HG03064 (cell line): ENCODE results near the gene FADS1.

Experiments used
- ATAC-seq: cut with Tn5 transposase; IDR thresholded peaks from one replicate; pipeline ENCODE4 v1.9.1; 2021; ENCODE audit warnings: low read depth; ENCODE audit not compliant: unreplicated experiment

Gene FADS1

GRCh38 chr11:61846362-61847020 lies 29.7 kb upstream of the FADS1 start:
- no peak for ATAC-seq

GRCh38 chr11:61844909-61845565 lies 28.2 kb upstream of the FADS1 start:
- ATAC-seq = no peak

DNA sequence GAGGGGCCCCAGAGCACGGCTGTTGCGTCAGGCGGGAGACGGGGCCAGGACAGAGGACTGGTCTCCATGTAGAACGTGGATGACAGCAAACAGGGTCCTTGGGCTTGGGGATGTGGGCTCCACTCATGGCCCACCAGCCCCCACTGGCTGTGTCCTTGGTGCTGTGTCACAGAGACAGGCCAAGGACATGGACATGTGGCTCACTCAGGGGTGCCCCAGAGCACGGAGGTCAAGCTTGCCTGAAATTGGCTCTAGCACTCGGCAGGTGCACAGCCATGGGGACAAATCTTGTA lies 25.7 kb upstream of the FADS1 start:
- ATAC-seq = no peak

- ATAC-seq = no peak
These were observed 25.1 kb upstream of the FADS1 start for GRCh38 chr11:61841636-61842527.

DNA sequence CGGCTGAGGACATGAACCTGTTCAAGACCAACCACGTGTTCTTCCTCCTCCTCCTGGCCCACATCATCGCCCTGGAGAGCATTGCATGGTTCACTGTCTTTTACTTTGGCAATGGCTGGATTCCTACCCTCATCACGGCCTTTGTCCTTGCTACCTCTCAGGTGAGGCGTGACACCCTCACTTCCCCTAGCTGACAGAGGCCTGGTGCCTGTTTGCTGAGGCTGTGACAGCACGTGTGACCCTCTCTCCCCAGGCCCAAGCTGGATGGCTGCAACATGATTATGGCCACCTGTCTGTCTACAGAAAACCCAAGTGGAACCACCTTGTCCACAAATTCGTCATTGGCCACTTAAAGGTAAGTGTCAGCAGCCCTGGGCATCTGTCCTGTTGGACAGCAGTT lies 23.6 kb upstream of the FADS1 start:
- no peak for ATAC-seq

GRCh38 chr11:61839742-61840141 lies 22.9 kb upstream of the FADS1 start:
- no peak for ATAC-seq

DNA sequence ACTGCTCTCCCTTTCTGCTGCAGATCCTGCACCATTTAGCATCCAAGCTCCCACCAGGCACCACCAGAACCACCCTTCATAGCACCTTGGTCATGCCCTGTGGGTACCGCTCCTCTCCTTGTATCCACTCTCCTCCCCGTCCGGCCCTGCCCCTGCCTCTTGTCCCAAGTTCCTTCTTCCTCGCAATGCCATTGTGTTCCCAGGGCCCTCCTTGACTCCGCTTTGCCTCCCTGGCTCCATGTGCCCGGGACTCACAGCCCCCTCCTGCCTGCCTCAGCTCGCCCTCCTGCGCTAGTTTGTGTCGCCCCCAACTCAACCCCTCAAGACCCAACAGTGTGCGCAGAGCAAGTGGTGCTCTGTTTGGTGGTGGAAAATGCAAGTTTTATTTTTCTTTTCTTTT lies 22.1 kb upstream of the FADS1 start:
- no peak for ATAC-seq

DNA sequence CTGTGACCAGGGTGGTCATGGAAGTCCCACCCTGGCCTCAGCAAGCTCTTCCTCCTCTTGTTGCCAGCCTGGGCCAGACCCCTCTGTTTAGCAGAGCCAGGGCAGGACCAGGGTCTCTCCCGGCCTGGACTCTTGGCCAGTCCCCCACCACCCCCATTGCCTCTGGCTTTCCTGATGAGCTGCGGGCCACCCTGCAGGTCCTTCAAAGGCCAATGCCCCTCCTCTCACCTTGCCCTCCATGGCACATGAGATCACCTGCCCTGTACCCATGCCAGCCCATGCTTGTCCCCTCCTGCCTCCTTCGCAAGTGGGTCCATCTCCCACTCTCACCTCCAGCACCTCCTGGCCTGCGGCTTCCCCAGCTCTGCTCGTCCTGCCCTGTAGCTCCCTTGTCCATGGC lies 21.7 kb upstream of the FADS1 start:
- no peak for ATAC-seq

DNA sequence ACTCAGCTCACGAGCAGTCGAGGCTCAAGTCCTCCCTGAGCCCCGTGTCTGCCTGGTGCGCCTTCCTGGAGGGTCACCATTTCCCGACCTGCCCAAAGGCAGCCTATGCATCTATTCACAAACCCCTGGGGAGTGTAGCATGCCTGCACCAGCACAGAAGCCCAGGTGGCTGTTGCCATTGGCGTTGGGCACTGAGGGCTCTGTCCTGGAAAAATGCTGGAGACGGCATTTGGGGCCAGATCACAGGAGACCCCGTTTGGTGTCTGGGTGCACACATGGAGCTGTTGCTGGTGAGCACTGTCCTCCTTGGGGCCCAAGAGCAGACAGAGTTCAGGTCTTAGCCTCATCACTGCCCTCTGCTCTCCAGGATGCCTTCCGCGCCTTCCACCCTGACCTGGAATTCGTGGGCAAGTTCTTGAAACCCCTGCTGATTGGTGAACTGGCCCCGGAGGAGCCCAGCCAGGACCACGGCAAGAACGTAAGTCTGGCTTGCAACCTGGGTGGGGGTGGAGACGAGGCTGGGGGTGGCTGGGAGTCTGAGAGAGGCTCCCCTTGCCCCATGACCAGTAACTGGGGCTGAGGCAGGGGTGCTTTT lies 20.7 kb upstream of the FADS1 start:
- ATAC-seq = no peak

DNA sequence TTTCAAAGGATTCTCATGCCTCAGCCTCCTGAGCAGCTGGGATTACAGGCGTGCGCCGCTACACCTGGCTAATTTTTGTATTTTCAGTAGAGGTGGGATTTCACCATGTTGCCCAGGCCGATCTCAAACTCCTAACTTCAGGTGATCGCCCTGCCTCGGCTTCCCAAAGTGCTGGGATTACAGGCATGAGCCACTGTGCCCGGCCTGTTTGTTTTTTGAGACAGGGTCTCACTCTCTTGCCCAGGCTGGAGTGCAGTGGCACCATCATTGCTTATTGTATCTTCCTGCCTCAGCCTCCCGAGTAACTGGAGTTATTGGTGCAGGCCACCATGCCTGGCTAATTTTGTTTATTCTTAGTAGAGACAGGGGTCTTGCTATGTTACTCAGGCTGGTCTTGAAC lies 19.4 kb upstream of the FADS1 start:
- no peak for ATAC-seq

- ATAC-seq = peak; percentile 76
These were observed 17.7 kb upstream of the FADS1 start for GRCh38 chr11:61834278-61835048.

- no peak for ATAC-seq
These were observed 17.1 kb upstream of the FADS1 start for GRCh38 chr11:61833926-61834277.

DNA sequence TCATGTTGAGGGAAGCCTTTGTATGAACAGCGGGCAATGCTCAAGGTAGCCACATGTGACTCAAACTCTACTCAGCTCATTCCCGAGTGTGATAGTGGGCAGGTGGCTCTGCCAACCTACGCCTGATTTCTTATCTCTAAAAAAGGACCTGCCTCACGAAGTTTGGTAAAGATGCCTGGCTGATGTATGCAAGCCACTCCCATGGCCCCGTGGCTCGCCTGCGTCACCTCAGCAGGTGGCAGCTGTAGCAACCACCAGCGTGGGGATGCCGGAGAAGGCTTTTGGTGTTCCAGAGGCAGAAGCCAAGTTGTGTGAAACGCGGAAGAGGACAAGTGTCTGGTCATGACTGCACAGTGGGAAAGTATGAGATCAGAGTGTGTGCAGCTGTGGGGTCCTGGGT lies 16.7 kb upstream of the FADS1 start:
- no peak for ATAC-seq

DNA sequence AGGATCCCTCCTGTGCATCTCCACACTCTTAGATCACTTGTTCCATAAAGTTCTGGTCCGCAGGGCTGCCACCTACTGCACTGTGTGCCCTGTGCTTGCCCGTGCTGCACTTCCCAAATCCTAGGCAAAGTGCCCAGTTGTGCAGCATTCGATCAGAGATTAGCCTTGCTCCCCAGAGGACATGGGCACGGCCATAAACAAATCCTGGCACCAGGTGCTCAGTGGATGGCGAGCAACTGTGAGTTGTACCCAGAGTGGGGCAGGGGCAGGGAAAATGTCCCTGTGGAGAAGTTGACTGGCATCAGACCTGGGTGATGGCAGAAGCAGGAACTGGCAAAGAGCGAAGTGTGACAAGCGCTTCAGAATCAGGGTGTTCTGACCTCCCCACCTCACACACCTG lies 16.0 kb upstream of the FADS1 start:
- no peak for ATAC-seq

- no peak for ATAC-seq
These were observed 15.4 kb upstream of the FADS1 start for GRCh38 chr11:61832207-61832606.

- ATAC-seq = no peak
These were observed 13.7 kb upstream of the FADS1 start for GRCh38 chr11:61830237-61831105.

- no peak for ATAC-seq
These were observed 13.0 kb upstream of the FADS1 start for GRCh38 chr11:61829806-61830205.

GRCh38 chr11:61828629-61829407 lies 12.0 kb upstream of the FADS1 start:
- ATAC-seq = no peak

DNA sequence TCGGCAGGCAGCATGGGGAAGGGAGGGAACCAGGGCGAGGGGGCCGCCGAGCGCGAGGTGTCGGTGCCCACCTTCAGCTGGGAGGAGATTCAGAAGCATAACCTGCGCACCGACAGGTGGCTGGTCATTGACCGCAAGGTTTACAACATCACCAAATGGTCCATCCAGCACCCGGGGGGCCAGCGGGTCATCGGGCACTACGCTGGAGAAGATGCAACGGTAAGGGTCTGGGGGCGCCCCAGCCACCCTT lies 11.5 kb upstream of the FADS1 start:
- no peak for ATAC-seq
